HG03280 (cell line): ENCODE data around the gene HOXC6.
"Not testable (repeated sequence)": the region's sequence is repeated elsewhere in the genome, so short reads cannot be mapped to it uniquely, and the experiment has no call there.

Experiments used
- ATAC-seq: cut with Tn5 transposase; IDR thresholded peaks from one replicate; pipeline ENCODE4 v1.9.1; 2021; ENCODE audit warnings: mild to moderate bottlenecking, moderate library complexity; ENCODE audit not compliant: unreplicated experiment

HOXC6 gene

GRCh38 chr12:54077843-54078242 is 49.6 kb downstream of the HOXC6 start:
- ATAC-seq: not testable (repeated sequence)

GRCh38 chr12:54079115-54079514 is 50.9 kb downstream of the HOXC6 start:
- ATAC-seq: not testable (repeated sequence)
